GM19043 (cell line): ENCODE measurements around the gene NOVA2.

Experiments used
- ATAC-seq: cut with Tn5 transposase; IDR thresholded peaks from one replicate; pipeline ENCODE4 v1.9.1; 2021; ENCODE audit warnings: low read depth; ENCODE audit not compliant: unreplicated experiment

The NOVA2 gene

DNA sequence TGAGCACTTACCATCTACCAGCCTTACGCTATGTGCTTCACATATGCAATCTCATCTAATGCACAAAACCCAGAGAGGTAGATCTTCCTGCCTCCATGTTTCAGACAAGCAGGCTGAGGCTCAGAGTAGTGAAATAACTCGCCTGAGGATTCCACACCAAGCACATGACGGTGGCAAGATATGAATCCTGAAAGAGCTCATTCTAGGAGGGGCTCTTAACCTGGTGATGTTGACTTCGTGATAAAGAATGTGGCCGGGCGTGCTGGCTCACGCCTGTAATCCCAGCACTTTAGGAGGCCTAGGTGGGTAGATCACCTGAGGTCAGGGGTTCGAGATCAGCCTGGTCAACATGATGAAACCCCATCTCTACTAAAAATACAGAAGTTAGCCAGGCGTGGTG lies 5.0 kb downstream of the NOVA2 start:
- no peak for ATAC-seq

GRCh38 chr19:45967246-45967645 lies 6.4 kb downstream of the NOVA2 start:
- ATAC-seq = no peak

GRCh38 chr19:45962021-45962420 lies 11.6 kb downstream of the NOVA2 start:
- no peak for ATAC-seq

- ATAC-seq = no peak
These were observed 12.9 kb downstream of the NOVA2 start for GRCh38 chr19:45960595-45961235.

GRCh38 chr19:45959517-45960025 lies 14.1 kb downstream of the NOVA2 start:
- ATAC-seq = no peak

DNA sequence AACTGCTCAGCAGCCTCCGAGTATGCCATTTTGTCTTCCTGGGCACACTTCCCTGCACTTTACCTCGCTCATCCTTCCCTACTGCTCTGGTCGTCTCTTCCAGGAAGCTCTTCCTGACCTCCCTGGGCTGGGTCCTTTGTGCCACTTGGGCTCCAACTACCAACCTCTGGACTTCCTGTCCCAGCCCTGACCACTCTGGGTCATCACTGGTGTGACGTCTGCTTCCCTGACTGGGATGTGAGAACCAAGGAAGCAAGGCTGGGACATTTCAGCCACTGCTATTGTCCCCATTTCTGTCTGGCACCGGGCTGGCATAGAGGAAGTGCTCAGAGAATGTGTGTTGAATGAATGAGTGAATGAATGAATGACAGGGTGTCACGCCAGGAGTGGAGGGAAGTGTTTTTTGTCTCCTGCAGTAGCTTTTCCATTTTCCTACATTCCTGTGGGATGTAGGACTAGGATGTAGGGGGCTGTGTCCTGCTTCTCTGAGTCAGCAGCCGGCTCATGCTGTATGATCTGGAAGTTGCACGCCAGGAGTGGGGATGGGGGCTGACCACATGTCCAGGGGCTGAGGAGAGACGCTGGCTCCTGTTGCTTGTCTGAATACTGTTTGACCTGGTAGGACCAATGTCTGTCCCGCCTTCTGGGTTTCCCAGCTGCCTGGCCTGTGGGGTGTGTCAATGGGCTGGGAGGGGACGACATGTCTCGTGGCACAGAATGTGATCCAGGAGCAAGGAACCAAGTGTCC lies 14.7 kb downstream of the NOVA2 start:
- no peak for ATAC-seq

DNA sequence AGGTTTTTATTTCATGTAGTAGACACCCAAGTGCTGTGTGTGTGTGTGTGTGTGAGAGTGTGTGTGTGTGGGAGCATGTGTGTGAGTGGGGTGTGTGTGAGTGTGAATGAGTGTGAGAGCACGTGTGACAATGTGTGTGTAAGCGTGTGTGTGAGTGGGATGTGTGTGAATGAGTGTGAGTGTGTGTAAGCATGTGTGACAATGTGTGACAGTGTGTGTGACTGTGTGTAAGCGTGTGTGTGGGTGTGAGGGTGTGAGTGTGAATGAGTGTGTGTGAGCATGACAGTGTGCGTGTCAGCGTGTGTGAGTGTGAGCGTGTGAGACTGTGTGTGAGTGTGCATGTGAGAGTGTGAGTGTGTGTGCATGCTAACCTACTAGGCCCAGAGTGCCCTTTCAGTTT lies 15.3 kb downstream of the NOVA2 start:
- no peak for ATAC-seq

- no peak for ATAC-seq
These were observed 17.6 kb downstream of the NOVA2 start for GRCh38 chr19:45955905-45956608.

GRCh38 chr19:45954156-45954555 lies 19.5 kb downstream of the NOVA2 start:
- no peak for ATAC-seq

- ATAC-seq = no peak
These were observed 20.0 kb downstream of the NOVA2 start for GRCh38 chr19:45953676-45954075.

GRCh38 chr19:45952686-45953505 lies 20.8 kb downstream of the NOVA2 start:
- no peak for ATAC-seq

DNA sequence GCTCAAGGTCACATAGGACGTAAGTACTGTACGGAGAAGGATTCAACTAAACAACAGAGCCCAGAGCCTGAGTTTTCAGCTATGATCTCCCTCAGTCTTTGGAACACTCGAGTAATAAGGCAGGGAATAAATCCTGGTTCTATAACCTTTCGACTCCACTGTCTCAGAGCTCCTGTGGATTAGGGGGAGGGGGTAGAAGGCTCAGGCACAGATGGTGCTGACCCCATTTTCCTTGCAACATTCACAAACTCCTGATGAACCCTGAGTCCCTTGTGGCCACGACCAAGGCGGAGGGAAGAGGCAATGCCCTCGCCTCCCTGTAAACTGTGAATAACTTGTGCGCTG lies 21.4 kb downstream of the NOVA2 start:
- ATAC-seq = no peak

DNA sequence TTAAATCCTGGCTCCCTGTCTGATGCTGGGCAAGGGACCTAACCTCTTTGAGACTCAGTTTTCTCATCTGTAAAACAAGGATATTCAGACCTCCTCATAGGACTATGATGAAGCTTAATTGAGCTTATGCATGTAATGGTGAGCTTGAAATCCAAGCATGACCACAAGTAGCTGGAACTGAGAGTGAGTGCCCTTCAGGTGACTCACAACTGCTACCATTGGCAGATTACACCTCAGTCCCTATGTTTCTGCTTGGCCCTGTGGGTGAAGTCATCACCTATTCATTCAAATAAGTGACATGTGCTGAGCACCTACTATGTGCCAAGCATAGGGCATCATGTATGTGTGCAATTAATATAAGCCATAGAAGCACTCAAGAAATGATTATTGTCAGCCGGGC lies 25.7 kb downstream of the NOVA2 start:
- ATAC-seq = no peak

GRCh38 chr19:45940515-45940805 lies 33.2 kb downstream of the NOVA2 start:
- ATAC-seq = no peak

DNA sequence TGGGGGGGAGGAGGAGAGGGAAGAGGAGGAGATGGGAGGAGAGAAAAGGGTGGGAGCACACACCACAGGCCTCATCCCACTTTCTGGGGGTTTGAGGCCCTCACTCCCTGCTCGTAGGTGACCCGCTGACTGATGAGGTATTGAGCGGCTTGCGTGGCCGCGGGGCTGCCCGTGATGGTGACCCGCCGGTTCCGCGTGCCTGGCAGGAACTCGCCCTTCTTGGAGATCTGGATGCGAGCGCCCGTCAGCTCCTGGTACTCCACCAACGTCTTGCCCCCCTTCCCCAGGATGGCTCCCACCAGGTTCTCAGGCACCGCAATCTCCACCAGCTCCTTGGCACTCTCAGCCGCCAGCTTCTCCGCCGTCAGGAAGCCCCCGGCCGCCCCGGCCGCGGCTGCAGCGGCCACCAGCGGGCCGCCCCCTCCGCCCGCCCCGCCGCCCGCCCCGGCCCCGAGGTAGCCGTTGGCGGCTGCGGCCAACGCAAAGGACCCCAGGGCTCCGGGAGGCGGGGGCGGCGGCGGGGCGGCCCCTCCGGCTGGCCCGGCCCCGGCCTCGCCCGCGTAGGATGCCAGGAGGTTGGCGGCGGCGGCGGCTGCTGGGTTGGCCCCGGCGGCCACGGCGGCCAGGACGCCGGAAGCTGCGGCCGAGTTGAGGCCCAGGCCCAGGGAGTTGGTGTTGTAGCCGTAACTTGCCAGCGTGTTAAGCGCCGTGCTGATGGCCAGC lies 33.7 kb downstream of the NOVA2 start:
- no peak for ATAC-seq

- ATAC-seq = no peak
These were observed 34.8 kb downstream of the NOVA2 start for GRCh38 chr19:45938733-45939319.

DNA sequence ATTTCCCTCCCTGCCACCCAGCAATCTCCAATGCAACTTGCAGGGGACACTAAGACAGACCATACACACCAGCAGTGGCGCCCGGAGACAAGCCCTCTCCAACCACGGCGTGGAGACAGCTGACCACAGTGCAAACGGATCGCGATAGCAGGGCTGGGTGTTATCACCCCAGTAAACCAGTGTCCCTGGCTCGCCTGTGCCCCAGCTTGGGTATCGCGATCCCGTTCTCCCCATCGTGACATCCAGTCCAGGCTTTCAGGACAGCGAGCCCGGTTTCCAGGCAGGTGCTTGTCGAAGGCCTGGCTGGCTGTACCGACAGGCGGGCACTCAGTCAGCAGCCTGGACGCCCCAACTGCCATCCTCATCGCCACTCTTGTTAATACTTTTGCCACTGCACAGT lies 38.4 kb downstream of the NOVA2 start:
- ATAC-seq = no peak

- no peak for ATAC-seq
These were observed 39.0 kb downstream of the NOVA2 start for GRCh38 chr19:45934551-45935230.

DNA sequence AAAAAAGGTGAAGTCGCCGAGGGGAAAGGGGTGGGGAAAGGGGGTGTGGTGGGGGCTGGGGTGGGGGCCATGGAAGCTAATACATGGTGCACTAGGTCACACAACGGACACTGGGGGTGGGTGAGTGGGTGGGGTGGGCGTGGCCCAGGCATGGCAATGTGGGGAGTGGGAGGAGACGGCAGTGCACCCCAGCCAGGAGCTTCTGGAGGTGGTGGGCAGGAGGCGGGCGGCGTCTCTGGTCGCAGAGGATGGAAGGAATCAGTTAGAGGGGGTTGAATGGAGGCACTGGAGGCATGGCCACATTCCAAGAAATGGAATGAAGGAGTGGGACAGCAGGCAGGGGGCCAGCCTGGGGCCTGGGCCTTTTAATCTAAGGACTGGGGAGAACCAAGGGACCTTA lies 39.9 kb downstream of the NOVA2 start:
- no peak for ATAC-seq
